COLO668 (cell line): ENCODE data around the gene SLC16A8.
"Not testable (repeated sequence)": the region's sequence is repeated elsewhere in the genome, so short reads cannot be mapped to it uniquely, and the experiment has no call there.

ENCODE experiments used
- DNase-seq: peaks from one replicate; lab custom pipeline; 2025; ENCODE audit not compliant: unreplicated experiment; lab: John Stamatoyannopoulos, UW

The SLC16A8 gene

GRCh38 chr22:38086942-38087341 lies 3.0 kb upstream of the SLC16A8 start:
- no peak for DNase-seq

GRCh38 chr22:38086001-38086845 lies 2.2 kb upstream of the SLC16A8 start:
- no peak for DNase-seq

GRCh38 chr22:38085501-38085900 lies 1.5 kb upstream of the SLC16A8 start:
- no peak for DNase-seq

GRCh38 chr22:38085056-38085455 lies 1.1 kb upstream of the SLC16A8 start:
- DNase-seq = no peak

- DNase-seq = no peak
These were observed 836 bp downstream of the SLC16A8 start for GRCh38 chr22:38082986-38083710.

- no peak for DNase-seq
These were observed 1.8 kb downstream of the SLC16A8 start for GRCh38 chr22:38081941-38082828.

- DNase-seq = no peak
These were observed 2.4 kb downstream of the SLC16A8 start for GRCh38 chr22:38081636-38081940.

- DNase-seq = peak; percentile 78
These were observed 2.9 kb downstream of the SLC16A8 start for GRCh38 chr22:38080850-38081635.

GRCh38 chr22:38080474-38080849 lies 3.5 kb downstream of the SLC16A8 start:
- DNase-seq = no peak

GRCh38 chr22:38079804-38080203 lies 4.2 kb downstream of the SLC16A8 start:
- no peak for DNase-seq

GRCh38 chr22:38079208-38079607 lies 4.8 kb downstream of the SLC16A8 start:
- DNase-seq = not testable (repeated sequence)

- DNase-seq = no peak
These were observed 5.7 kb downstream of the SLC16A8 start for GRCh38 chr22:38078046-38078840.

GRCh38 chr22:38077595-38077994 lies 6.4 kb downstream of the SLC16A8 start:
- DNase-seq = no peak

GRCh38 chr22:38077096-38077495 lies 6.9 kb downstream of the SLC16A8 start:
- no peak for DNase-seq

GRCh38 chr22:38075961-38076360 lies 8.0 kb downstream of the SLC16A8 start:
- no peak for DNase-seq

GRCh38 chr22:38075105-38075825 lies 8.7 kb downstream of the SLC16A8 start:
- no peak for DNase-seq

- no peak for DNase-seq
These were observed 9.5 kb downstream of the SLC16A8 start for GRCh38 chr22:38074181-38075104.
